HG03139 (cell line): ENCODE measurements around the gene NRL.

Experiments used
- ATAC-seq: cut with Tn5 transposase; IDR thresholded peaks from one replicate; pipeline ENCODE4 v1.9.1; 2021; ENCODE audit not compliant: unreplicated experiment

The NRL gene

DNA sequence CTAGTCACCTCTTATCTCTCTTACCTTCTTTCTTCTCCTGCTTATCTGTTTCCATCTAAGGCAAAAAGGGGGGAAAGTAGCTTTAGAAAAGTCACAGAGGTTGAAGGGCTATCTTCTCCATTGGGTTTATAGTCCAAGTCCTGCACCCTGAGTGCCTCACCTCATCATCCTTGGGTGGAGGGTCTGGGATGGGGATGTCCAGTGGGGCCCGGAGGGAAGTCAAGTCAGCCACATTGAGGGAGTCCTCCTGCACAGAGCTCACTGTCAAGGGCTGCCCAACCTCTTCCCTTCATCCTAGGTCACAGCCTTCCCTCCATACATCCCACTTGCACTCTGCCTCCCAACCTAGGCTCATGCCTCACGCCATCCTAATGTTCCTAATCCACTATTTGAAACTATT is 30.5 kb upstream of the NRL start:
- no peak for ATAC-seq

DNA sequence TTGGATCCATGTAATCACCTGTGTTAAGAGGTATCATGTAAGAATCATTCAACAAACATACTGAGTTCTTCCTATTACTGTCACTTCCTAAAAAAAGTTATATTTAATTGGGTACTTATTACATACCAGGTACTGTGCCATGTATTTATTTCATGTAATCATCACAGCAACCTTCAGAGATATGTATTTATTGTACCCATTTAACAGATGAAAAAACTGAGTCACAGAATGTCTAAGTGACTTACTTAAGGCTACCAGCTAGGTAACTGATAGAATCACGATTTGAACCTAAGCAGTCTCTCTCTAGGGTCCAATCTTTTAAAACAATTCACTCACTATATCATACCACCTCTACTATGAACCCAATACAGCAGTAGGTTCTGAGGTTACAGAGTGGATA is 29.7 kb upstream of the NRL start:
- no peak for ATAC-seq

DNA sequence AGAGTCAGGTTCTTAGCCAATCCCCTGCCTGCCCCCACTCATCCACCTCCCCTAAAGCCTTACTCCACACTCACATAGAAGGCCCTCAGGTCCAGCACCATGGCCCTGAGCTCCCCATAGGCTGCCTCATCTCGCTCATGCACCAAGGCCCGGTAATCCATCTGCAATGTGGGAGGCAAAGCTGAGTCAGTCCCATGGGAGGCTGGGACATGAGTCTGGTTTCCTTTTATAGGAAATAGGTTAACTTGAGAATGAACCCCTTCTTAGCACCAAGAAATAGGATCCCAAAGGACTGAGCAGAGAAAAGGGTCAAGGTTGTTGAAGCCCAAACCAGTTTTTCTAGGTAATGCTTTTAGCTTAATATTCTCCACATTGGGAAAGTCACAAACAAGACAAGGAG is 28.8 kb upstream of the NRL start:
- ATAC-seq, result no peak

- peak; percentile 75 for ATAC-seq
These were observed 26.5 kb upstream of the NRL start, which contains the start of gene EMC9 for GRCh38 chr14:24141097-24141880. TSS of gene EMC9 (minus strand) at chr14:24141591. CDS start at chr14:24141304, 287 bp downstream.

GRCh38 chr14:24139272-24139934 is 24.7 kb upstream of the NRL start:
- no peak for ATAC-seq

GRCh38 chr14:24138396-24139271 is 23.9 kb upstream of the NRL start:
- ATAC-seq, result no peak

DNA sequence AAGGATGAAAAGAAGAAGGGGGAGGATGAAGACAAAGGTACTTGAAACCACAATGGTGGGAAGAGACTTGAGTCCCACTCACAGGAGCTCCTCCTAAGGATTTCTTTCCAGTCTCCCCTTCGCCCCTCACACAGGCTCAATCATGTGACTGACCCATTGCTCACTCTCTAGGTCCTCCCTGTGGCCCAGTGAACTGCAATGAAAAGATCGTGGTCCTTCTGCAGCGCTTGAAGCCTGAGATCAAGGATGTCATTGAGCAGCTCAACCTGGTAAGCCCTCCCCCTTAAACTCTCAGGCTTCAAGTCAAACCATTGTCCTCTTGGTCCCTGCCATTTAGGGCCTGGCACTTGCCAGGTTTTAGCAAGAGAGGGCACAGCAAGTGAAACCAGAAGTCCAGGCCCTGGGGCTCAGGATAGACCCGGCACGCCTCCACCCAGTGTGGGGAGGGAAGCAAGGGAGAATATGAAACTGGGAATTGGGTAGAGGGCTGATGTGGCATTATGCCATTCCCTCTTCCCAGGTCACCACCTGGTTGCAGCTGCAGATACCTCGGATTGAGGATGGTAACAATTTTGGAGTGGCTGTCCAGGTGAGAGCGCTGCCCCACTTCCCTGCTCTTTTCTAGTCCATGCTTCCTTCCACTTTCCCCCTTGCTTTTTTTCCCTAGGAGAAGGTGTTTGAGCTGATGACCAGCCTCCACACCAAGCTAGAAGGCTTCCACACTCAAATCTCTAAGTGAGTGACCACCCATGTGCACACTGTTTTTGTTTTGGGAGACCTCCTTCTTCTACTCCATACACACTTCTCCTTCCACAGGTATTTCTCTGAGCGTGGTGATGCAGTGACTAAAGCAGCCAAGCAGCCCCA is 23.0 kb upstream of the NRL start:
- ATAC-seq, result no peak

DNA sequence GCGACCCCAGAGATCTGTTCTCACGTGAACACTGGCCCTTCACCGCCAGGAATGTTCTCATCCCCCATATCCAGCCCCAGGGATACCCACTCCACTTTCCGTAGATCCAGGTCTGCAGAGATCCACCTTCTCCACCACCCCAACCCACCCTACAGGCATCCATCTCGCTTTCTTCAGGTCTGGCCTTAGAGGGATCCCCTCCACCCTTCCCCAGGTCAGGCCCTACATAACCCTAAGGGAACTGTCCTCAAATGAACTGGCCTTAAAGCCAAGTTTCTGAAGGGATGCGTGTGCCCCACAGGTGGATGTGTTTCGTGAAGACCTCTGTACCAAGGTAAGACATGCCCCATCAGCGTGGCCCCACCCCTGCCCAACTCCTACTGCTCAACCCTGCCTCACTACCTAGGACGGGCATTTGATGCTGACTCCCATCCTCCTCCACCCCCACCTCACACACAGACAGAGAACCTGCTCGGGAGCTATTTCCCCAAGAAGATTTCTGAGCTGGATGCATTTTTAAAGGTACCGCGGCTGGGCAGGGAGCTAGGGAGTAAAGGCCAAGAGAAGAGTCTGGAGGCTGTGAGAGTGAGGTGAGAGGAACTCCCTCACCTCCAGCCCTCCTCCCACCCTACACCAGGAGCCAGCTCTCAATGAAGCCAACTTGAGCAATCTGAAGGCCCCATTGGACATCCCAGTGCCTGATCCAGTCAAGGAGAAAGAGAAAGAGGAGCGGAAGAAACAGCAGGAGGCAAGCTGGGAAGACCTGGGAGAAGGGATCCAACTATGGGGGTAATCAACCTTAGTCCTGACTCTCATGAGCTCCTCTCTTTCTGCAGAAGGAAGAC is 22.2 kb upstream of the NRL start:
- ATAC-seq, result no peak

GRCh38 chr14:24135834-24136683 is 21.3 kb upstream of the NRL start, which contains the start of gene PSME1:
TSS of gene PSME1 (plus strand) at chr14:24136194. CDS start at chr14:24136263, 69 bp downstream.
- peak; percentile 78 for ATAC-seq

DNA sequence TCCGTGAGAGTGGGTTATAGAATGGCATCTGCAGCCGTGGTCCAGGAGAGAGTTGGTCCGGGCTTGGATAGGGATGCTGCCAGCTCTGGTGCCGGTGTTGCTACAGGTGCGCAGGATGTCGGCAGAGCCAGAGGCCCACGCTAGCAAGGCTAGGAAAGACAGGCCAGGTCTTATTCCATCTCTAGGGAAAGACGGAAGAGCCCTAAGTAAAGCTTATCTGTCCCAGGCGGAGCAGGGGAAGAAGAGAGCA is 20.8 kb upstream of the NRL start:
- ATAC-seq, result no peak

DNA sequence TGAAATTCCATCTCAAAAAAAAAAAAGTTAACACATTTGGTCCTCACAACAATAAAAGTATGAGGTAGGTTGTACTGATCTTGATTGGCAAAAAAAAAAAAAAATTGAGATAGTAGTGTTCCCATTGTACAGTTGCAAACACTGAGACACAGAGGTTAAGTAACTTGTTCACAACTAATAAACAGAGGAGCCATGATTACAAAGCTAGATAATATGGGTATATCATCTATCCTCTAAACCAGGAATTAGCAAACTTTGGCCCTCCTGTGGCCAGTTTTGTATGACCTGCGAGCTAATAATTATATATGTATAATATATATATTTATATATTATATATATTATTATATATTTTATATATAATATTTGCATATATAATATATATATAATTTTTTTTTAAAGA is 19.0 kb upstream of the NRL start:
- ATAC-seq, result no peak

DNA sequence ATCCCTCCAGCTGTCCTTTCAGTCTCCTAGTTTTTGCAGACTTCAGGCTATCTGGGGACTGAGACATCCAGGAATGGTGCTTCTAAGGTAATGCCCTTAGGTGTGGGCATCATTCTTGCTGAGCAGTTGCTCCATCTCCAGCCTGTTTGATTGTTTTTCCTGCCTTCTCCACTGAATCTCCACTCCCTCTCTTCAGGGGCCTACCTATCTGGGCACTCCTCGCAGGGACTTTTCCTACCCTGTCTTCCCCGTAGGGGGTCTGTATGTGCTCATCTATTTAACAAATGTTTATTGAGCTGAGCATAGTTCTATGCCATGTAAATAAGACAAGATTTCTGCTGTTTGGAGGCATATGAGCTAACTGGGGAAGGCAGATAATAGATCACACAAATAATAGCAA is 18.2 kb upstream of the NRL start:
- ATAC-seq, result no peak

GRCh38 chr14:24132061-24132685 is 17.4 kb upstream of the NRL start:
- no peak for ATAC-seq

GRCh38 chr14:24131549-24131966 is 16.8 kb upstream of the NRL start:
- no peak for ATAC-seq

DNA sequence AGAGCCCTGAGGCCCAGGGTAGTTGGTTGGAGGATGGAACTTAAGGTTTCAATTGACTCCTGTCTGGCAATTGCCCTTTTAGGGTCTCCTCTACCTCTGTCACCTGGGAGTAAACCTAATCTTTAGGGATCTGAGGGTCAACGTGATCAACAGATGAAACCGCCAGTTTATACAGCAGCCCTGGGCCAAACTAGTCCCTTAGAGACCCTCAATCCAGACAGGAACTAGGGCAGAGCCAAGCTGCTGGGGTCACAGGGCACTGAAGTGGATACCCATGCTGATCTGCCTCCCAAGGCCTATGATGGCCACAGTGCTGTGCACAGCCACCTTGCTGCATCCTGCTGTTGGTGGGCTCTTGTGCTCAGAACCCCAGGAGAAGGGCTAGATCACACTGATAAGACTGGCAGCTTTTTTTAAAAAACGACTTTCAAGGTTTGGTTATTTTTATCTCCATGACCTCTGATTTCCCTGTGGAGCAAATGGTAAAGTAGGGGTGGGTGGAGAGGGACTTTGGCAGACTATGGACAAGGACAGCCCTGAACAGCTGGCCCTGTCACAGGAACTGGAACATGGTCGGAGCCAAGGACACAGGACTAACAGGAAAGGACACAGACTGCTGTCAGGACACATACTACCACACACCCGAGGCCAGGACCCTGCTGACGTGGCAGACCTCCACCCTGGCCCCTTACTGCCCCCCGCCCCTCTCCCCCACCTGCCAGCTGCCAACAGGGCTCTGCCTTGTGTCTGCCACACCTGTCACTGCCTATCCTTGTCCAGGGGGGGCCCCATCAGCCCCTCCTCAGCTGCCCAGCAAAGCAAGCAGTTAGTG is 16.2 kb upstream of the NRL start:
- ATAC-seq, result no peak

DNA sequence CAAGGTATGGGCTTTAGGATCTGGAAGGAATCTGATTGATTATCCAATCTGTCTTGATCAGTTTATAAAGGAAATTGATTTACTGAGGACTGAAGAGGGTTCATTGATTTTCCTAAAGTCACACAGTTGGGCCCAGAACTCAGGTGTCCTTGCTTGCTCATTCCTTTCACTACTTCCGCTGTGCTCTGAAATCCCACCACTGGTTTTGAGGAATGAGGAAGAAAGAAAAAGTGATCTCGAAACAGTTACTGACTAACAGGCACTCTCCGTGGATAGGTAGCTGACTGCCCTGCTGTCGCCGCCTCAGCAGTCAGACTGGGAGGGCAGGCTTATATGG is 15.6 kb upstream of the NRL start, which contains the start of gene FITM1:
Gene FITM1 (plus strand): TSS at position 280 of the 337 bp plus-strand sequence. CDS start 905 bp downstream, outside the sequence.
- no peak for ATAC-seq

GRCh38 chr14:24129410-24129998 is 14.8 kb upstream of the NRL start:
- ATAC-seq, result no peak
